ENCODE results near the gene UQCRC1.

Gene UQCRC1

DNA sequence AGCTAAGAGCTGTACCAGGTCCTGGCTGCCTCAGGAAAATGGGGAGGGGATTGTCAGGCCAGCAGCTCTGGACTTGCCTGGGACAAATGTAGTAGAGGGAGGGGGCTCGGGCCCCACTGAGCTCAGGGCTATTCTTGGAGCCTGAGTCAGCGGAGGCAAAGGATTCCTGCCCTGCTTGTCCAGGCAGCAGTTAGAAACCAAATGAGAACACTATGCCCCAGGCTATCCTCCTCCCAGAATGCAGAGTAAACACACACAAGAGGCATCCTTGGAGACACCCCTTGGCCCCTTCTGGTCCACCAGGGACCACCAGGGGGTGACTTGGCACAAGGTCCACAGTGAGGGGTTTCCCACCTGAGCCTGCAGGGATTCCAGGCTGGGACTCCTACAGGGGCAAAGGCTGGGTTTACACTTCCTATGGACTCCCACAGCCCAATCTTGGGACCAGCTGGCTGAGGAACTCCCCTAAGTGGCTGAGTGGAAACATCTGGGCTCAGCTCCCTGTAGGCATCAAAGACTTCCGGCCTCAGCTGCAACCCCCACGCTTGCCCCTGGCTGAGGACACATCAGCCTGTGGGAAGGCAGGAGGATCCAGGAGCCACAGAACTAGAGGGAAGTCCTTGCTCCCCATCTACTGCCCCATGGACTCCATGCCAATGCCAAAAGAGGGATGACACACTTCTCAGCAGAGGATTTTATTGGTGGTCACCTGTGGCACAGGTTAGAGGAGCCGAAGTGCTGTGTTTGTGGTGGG, 10.9 kb downstream of the UQCRC1 start:
- DNase-seq: no peak

- no peak for DNase-seq
These were observed 12.0 kb downstream of the UQCRC1 start for GRCh38 chr3:48597408-48597800.

- no peak for DNase-seq
These were observed 12.6 kb downstream of the UQCRC1 start for GRCh38 chr3:48596676-48597407.

- no peak for DNase-seq
These were observed 13.3 kb downstream of the UQCRC1 start for GRCh38 chr3:48596157-48596556.

- no peak for DNase-seq
These were observed 13.8 kb downstream of the UQCRC1 start for GRCh38 chr3:48595526-48596121.

GRCh38 chr3:48595075-48595525, 14.3 kb downstream of the UQCRC1 start, which contains the start of gene COL7A1:
COL7A1 (minus strand) TSS chr3:48595329; CDS start chr3:48595159, 170 bp downstream.
- no peak for DNase-seq

GRCh38 chr3:48594417-48595049, 14.9 kb downstream of the UQCRC1 start:
- DNase-seq: no peak

- no peak for DNase-seq
These were observed 16.1 kb downstream of the UQCRC1 start for GRCh38 chr3:48593337-48593736.

DNA sequence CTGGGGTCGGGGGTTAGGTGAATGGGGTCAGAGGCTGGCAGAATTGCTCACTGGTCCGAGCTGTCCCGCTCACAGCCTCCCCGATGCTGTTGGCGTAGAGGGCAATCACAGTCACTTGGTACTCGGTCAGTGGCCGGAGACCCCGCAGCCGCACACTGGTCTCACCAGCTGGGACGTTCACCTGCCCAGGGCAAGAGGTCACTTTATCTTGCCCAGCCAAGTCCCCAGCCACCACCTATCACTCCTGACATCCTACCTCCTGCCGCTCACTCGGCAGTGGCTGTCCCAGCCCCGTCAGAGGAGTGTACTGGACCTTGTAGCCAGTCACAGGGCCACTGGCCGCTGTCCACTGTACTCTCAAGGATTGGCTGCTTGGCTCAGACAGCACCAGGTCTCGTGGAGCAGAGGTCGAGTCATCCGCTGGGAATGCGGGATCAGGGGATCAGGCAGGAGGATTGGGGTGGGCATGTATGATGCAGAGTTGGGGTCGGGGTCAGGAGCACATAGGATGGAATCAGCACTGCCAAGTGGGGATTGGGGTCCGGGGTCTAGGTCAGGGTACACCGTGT, 16.8 kb downstream of the UQCRC1 start:
- no peak for DNase-seq

GRCh38 chr3:48591886-48592518, 17.4 kb downstream of the UQCRC1 start:
- DNase-seq: no peak

GRCh38 chr3:48591436-48591835, 18.0 kb downstream of the UQCRC1 start:
- no peak for DNase-seq

GRCh38 chr3:48588230-48588629, 21.2 kb downstream of the UQCRC1 start:
- DNase-seq: no peak

DNA sequence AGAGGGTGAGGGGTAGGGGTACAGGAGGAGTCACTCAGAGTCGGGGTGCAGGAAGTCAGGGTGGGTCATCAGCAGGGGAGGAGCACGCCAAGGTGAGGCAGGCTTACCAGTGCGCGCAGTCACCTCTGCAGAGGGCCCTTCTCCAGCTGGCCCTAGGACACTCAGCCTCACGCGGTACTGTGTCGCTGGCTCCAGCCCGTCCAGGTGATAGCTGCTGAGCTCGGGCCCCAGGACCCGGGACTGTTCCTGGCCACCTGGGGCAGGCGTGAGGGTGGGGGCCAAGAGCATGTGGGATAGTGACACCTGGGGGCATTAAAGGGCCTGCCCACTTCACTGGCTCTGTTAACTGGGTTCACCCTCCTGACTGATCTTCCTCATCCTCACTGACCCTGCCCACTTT, 21.8 kb downstream of the UQCRC1 start:
- no peak for DNase-seq

DNA sequence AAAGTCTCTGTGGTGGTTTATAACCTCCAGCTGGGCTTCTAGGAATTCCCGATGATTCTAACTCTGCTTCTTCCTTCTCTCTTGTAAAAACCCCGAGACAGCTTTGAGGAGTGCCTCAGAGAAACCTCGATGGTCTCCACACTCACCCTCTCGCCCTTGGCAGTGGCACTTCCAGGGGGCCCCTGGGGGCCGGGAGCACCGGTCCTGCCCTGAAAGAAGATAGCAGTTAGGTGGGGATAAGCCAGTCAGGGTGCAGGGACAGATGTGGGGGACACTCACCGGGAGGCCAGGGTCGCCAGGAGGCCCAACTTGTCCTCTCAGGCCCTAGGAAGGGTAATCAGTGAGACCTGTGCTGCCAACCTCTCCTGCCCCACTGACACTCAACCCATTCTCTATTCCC, 24.0 kb downstream of the UQCRC1 start:
- no peak for DNase-seq

DNA sequence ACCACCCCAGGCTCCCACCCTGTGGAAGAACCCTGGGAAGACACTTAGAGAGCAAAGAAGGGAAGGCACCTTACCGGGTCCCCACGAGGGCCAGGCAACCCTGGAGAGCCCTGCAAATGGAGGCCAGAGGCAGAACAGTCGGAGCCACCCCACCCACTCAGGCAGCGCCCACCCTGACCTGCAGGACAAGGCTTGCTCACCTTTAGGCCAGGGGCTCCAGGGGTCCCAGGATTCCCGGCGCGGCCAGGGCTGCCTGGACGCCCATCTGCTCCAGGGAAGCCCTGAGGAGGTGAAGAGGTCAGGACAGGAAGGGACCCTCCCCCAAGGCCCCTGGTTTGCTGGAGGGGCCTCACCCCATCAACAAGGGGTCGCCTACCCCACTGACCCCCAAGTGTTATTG, 24.6 kb downstream of the UQCRC1 start:
- DNase-seq: no peak

DNA sequence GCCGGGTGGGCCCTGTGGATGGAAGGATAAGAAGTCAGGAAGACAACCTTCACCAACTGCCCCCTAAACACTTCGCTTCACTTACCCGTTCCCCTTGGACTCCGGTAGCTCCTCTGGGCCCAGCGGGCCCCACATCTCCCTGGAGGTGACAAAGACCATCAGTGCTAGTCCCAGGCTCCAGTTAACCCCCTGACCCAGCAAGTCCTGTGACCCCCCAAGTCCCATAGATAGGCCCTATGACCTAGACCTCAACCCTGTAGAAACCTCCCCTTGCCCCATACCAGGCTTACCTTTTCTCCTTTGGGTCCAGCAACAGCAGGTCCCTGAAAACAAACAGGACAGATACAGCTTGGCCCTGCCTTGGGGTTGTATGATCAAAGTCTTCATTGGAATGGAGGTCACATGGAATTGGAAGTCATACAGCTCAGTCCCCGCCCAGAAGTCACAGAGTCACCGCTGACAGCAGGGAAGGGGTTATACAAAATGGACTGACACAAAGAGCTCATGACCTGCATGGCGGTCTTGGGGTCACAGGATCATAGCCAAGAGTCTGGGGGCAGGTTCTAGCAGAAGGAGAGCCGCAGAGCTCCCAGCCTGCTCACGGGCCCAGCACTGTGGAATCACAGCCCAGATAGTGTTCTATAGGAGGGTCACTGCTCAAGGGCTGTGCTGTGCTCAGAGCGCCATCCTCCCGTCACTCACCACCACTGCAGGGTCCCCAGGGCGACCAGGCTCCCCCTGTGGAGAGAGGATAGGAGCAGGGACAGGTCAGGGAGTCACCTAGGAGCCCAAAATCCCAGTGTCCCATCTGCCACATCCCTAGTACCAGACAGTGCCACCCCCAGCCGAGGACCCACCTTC, 27.6 kb downstream of the UQCRC1 start:
- no peak for DNase-seq

DNA sequence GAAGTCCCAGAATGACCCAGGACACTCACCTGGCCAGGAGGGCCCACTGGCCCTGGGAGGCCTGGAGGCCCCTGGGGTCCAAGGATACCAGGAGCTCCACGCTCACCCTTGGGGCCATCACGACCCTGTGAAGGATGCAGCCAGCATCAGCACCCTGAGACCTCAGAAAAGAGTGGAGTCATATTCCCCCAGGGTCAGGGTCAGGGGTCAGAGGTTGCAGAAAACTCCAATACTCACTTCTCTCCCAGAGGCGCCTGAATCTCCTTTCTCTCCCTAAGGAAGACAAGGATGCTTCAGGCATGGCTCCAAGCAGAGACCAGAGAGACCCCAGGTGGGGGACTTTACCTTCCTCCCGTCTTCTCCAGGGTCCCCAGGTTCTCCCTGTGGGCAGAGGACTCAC, 32.8 kb downstream of the UQCRC1 start:
- no peak for DNase-seq

DNA sequence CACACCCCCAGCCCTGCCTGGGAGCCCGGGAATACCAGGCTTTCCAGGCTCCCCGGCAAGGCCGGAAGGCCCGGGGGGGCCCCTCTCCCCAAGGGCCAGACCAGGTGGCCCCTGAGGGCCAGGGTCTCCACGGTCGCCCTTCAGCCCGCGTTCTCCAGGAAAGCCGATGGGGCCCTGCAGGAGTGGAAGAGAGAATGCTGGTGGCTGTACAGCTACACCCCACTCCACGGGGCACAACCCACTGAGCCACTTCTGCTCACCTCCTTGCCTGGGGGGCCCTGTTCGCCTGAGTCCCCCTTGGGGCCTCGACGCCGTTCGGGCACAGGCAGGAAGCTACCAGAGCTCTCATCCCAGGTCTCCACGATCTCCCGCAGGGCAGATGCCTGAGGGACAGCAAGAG, 34.1 kb downstream of the UQCRC1 start:
- DNase-seq: no peak

- no peak for DNase-seq
These were observed 35.4 kb downstream of the UQCRC1 start for GRCh38 chr3:48573973-48574585.

- DNase-seq: no peak
These were observed 36.9 kb downstream of the UQCRC1 start for GRCh38 chr3:48572517-48572916.

- no peak for DNase-seq
These were observed 37.5 kb downstream of the UQCRC1 start for GRCh38 chr3:48571938-48572337.
